ENCODE measurements around the gene ADAMTSL3.

- TF ChIP-seq CTCF (IDR thresholded peaks at IDR 0.05; ENCODE audit: low read depth, low read length) (no peak), EZH2phosphoT487 (IDR thresholded peaks at IDR 0.05; ENCODE audit: low read depth) (no peak)
These were observed 275.0 kb downstream of the ADAMTSL3 start for GRCh38 chr15:83928878-83929418.
